ENCODE measurements around the gene PADI3.

DNA sequence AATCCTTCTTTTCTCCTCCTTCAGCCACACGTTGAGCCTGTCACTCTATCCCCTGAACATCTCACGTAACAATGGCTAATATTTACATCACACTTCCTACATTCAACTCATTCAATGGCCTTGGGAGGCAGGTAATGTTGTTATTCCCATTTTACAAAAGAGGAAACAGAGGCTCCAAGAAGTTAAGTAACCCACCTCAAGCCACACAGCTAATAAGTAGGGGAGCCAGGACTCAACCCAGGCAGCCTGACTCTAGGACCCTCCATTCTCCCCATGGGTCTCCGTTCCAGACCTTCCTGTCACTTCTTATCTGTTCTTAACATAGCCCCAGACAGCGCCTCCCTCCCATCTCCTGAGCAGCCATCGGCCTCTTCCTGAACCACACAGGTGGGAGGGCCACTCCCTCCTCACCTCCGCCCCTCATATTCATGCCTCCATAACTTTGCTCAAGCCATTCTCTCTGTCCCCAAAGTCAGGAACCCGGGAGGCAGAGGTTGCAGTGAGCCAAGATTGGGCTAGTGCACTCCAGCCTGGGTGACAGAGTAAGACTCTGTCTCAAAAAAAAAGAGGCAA lies 61.3 kb downstream of the PADI3 start:
- TF ChIP-seq RAD21 (IDR thresholded peaks at IDR 0.05 in 1 of 2, conservative IDR thresholded peaks at IDR 0.05 in 1 of 2; ENCODE audit: low read depth in 2 of 2, low read length in 2 of 2) (no peak), POLR2A (IDR thresholded peaks at IDR 0.05; ENCODE audit: control extremely low read depth in 1 of 2, low read depth in 2 of 2, low read length in 2 of 2) (no peak), RFX5 (IDR thresholded peaks at IDR 0.05; ENCODE audit: borderline replicate concordance, low read depth, low read length) (no peak), EZH2 (IDR thresholded peaks at IDR 0.05; ENCODE audit: low read depth, low read length, severe bottlenecking) (no peak), SP2 (IDR thresholded peaks at IDR 0.05; ENCODE audit: low read length) (no peak), BACH1 (IDR thresholded peaks at IDR 0.05; ENCODE audit: low read length) (no peak), GABPA (IDR thresholded peaks at IDR 0.05; ENCODE audit: borderline replicate concordance, insufficient read depth, low read length) (no peak), KDM1A (IDR thresholded peaks at IDR 0.05; ENCODE audit: borderline replicate concordance, low read length) (peak; percentile 87; the same call in 1 of the 2 replicates), SAP30 (IDR thresholded peaks at IDR 0.05; ENCODE audit: insufficient read depth, insufficient replicate concordance, low read length) (no peak), EP300 (IDR thresholded peaks at IDR 0.05; ENCODE audit: borderline replicate concordance in 1 of 2, low read depth in 2 of 2, low read length in 2 of 2) (no peak)
- TF ChIP-seq, protein P1, sequence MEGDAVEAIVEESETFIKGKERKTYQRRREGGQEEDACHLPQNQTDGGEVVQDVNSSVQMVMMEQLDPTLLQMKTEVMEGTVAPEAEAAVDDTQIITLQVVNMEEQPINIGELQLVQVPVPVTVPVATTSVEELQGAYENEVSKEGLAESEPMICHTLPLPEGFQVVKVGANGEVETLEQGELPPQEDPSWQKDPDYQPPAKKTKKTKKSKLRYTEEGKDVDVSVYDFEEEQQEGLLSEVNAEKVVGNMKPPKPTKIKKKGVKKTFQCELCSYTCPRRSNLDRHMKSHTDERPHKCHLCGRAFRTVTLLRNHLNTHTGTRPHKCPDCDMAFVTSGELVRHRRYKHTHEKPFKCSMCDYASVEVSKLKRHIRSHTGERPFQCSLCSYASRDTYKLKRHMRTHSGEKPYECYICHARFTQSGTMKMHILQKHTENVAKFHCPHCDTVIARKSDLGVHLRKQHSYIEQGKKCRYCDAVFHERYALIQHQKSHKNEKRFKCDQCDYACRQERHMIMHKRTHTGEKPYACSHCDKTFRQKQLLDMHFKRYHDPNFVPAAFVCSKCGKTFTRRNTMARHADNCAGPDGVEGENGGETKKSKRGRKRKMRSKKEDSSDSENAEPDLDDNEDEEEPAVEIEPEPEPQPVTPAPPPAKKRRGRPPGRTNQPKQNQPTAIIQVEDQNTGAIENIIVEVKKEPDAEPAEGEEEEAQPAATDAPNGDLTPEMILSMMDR (IDR thresholded peaks at IDR 0.05; ENCODE audit: control extremely low read depth in 1 of 3, insufficient read depth in 1 of 3, low read depth in 1 of 3, low read length in 3 of 3): no peak
- TF ChIP-seq, protein P2, sequence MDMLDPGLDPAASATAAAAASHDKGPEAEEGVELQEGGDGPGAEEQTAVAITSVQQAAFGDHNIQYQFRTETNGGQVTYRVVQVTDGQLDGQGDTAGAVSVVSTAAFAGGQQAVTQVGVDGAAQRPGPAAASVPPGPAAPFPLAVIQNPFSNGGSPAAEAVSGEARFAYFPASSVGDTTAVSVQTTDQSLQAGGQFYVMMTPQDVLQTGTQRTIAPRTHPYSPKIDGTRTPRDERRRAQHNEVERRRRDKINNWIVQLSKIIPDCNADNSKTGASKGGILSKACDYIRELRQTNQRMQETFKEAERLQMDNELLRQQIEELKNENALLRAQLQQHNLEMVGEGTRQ (IDR thresholded peaks at IDR 0.05; ENCODE audit: low read length): no peak
- TF ChIP-seq, protein P3, sequence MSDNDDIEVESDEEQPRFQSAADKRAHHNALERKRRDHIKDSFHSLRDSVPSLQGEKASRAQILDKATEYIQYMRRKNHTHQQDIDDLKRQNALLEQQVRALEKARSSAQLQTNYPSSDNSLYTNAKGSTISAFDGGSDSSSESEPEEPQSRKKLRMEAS (IDR thresholded peaks at IDR 0.05): no peak

All from H1 (cell line).